Bronchial epithelial cell (primary cell): ENCODE measurements around the gene MYD88. TPM values are rescaled to one million over a fixed set of nuclear protein-coding genes. Genes with fewer than 3 reads are reported as not detected.

Experiments used
- DNase-seq: peaks from one replicate; pipeline ENCODE4 v3.0.0-alpha.2; 2010; ENCODE audit warnings: low read depth
- FAIRE-seq: peaks from 2 replicates; lab custom pipeline; 2011; peaks lifted over from hg19 to GRCh38; lab: Jason Lieb, UNC
- H3K27me3 ChIP-seq: 2 replicates; pipeline ENCODE4 v1.5.1; 2011; ENCODE audit warnings: low read length; ENCODE audit not compliant: control insufficient read depth, insufficient read depth
- H3K36me3 ChIP-seq: 2 replicates; pipeline ENCODE4 v1.5.1; 2011; ENCODE audit warnings: low read length; ENCODE audit not compliant: control insufficient read depth, insufficient read depth
- H3K4me3 ChIP-seq: 2 replicates; pipeline ENCODE4 v1.5.1; 2011; ENCODE audit warnings: mild to moderate bottlenecking, low read depth, low read length, control low read depth
- total RNA-seq: library from RNA; depleted of rRNA; stranded (reverse); fragments of >200 nt; gene quantifications from 2 replicates; pipeline ENCODE4 v1.2.1, GENCODE V29; 2014
- TF ChIP-seq, protein P1 (sequence below): IDR thresholded peaks from 2 replicates; pipeline ENCODE4 v1.5.1; 2011; ENCODE audit warnings: mild to moderate bottlenecking, moderate library complexity, low read length, control low read depth, inconsistent platforms; ENCODE audit not compliant: insufficient read depth, severe bottlenecking

Gene MYD88
- total RNA-seq, 1 donor from 2014 or later: 14.7 TPM

GRCh38 chr3:38177181-38177580 is 38.7 kb downstream of the MYD88 start:
- Histone ChIP-seq H3K4me3 (no peak overlapping the region), H3K36me3 (peaks cover 3% of the 10 kb centered on the region), H3K27me3 (no peaks in the 10 kb centered on the region)
- no peak for FAIRE-seq
- no peak for DNase-seq
- TF ChIP-seq, protein P1, sequence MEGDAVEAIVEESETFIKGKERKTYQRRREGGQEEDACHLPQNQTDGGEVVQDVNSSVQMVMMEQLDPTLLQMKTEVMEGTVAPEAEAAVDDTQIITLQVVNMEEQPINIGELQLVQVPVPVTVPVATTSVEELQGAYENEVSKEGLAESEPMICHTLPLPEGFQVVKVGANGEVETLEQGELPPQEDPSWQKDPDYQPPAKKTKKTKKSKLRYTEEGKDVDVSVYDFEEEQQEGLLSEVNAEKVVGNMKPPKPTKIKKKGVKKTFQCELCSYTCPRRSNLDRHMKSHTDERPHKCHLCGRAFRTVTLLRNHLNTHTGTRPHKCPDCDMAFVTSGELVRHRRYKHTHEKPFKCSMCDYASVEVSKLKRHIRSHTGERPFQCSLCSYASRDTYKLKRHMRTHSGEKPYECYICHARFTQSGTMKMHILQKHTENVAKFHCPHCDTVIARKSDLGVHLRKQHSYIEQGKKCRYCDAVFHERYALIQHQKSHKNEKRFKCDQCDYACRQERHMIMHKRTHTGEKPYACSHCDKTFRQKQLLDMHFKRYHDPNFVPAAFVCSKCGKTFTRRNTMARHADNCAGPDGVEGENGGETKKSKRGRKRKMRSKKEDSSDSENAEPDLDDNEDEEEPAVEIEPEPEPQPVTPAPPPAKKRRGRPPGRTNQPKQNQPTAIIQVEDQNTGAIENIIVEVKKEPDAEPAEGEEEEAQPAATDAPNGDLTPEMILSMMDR: no peak

- TF ChIP-seq, protein P1: no peak
- peaks cover 8% of the 10 kb centered on the region for H3K36me3 ChIP-seq
- no peak for FAIRE-seq
These were observed 48.3 kb downstream of the MYD88 start for GRCh38 chr3:38186781-38187180.

DNA sequence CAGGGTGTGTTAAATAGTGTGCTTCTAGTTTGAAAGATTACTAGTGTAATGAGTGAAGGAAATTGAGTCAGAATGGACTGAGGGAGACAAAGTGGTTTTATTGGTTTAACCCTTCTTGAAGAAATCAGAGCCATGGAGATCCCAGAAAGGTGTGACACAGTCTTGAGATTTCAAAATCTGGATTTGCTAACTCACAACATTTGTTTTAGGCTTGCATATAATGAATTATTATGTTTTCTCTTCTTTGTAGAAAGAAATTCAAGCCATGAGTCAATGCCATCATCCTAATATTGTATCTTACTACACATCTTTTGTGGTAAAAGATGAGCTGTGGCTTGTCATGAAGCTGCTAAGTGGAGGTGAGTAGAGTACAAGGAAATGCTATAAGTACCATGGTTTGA is 52.0 kb downstream of the MYD88 start:
- peak; percentile 54 for DNase-seq
- TF ChIP-seq, protein P1: no peak
- no peak overlapping the region for H3K4me3 ChIP-seq
- no peak for FAIRE-seq
- peaks cover 6% of the 10 kb centered on the region for H3K36me3 ChIP-seq
- no peaks in the 10 kb centered on the region for H3K27me3 ChIP-seq

More at GRCh38 chr3:38186781-38187180, 48.3 kb downstream of the MYD88 start:
- H3K4me3 ChIP-seq: no peak overlapping the region
- H3K27me3 ChIP-seq: no peaks in the 10 kb centered on the region
- DNase-seq: no peak

Other genes starting within 250 kb of the MYD88 start
- 121 and 171 TPM in 2 replicates for gene VILL, start 147.9 kb upstream of the MYD88 start, total RNA-seq
- gene PLCD1, start 109.0 kb upstream of the MYD88 start, total RNA-seq: 24.2 and 45.7 TPM in 2 replicates
- gene DLEC1, start 99.5 kb upstream of the MYD88 start, total RNA-seq: 0.26 TPM in 2 replicates
- 54.2 and 82.2 TPM in 2 replicates for gene ACAA1, start 1.5 kb upstream of the MYD88 start, total RNA-seq
- gene OXSR1, start 26.9 kb downstream of the MYD88 start, total RNA-seq: 95.3 and 121 TPM in 2 replicates
- gene SLC22A13, start 127.2 kb downstream of the MYD88 start, total RNA-seq: 0.77 and 0.79 TPM in 2 replicates
- 0.26 and 0.64 TPM in 2 replicates for gene SLC22A14, start 143.6 kb downstream of the MYD88 start, total RNA-seq
- 1.5 and 2.1 TPM in 2 replicates for gene XYLB, start 208.1 kb downstream of the MYD88 start, total RNA-seq